Prostate gland (tissue), 2 donors: ENCODE measurements around the gene CACNA1D. TPM values are rescaled to one million over a fixed set of nuclear protein-coding genes. Genes with fewer than 3 reads are reported as not detected.

Source experiments
- DNase-seq: peaks from one replicate; pipeline ENCODE4 v3.0.0-alpha.2; 2019; ENCODE audit warnings: low spot score
- H3K27ac ChIP-seq, 2 donors: fragments of 200-600 bp; sonication (generic); 2 replicates each; pipeline ENCODE4 v1.5.1; 2017 to 2019
- H3K27me3 ChIP-seq: fragments of 200-600 bp; sonication (generic); replicated peaks from 2 replicates; pipeline ENCODE4 v1.5.1; 2019; ENCODE audit not compliant: insufficient read depth
- H3K36me3 ChIP-seq, 2 donors: fragments of 200-600 bp; sonication (generic); 1 replicate in 1 of 2; 2 replicates in 1 of 2; pipeline versions ENCODE4 v1.5.1 to v1.8.1; 2017 to 2019
- H3K4me1 ChIP-seq: fragments of 200-600 bp; sonication (generic); replicated peaks from 2 replicates; pipeline ENCODE4 v1.5.1; 2019
- H3K4me3 ChIP-seq, 2 donors: fragments of 200-600 bp; sonication (generic); 2 replicates each; pipeline ENCODE4 v1.5.1; 2017 to 2019
- H3K9me3 ChIP-seq: fragments of 200-600 bp; sonication (generic); 2 replicates; pipeline ENCODE4 v1.5.1; 2017
- POLR2A ChIP-seq: fragments of 450-650 bp; IDR thresholded peaks from one replicate; pipeline ENCODE4 v1.6.1; 2016; ENCODE audit warnings: antibody characterized with exemption, mild to moderate bottlenecking
- POLR2AphosphoS5 ChIP-seq: sonication (generic); formaldehyde crosslinking; IDR thresholded peaks from one replicate; pipeline ENCODE4 v1.6.1; 2017; ENCODE audit warnings: antibody characterized with exemption
- WGBS: methylation state at CpG from one replicate; pipeline ENCODE4 v1.1.5; 2018; 5-methylcytosine and 5-hydroxymethylcytosine counted together
- intact Hi-C: fragments of 100-400 bp; cut with DNase I; formaldehyde crosslinking; loops from one replicate; pipeline ENCODE4 v1.14.2; 2022
- total RNA-seq, 2 donors: library from RNA; depleted of rRNA; stranded (reverse); fragments of >200 nt; gene quantifications; one replicate each; pipeline ENCODE4 v1.1.0, GENCODE V29; 2016
- TF ChIP-seq, protein P1 (sequence below), 4 experiments: fragments of 200-600 bp in 2 of 4; fragments of 450-650 bp in 2 of 4; sonication (generic) in 2 of 4; IDR thresholded peaks; 1 replicate in 3 of 4; 2 replicates in 1 of 4; pipeline ENCODE4 v1.5.1; 2016 to 2019; ENCODE audit warnings: antibody characterized with exemption in 4 of 4, mild to moderate bottlenecking in 2 of 4, moderate library complexity in 2 of 4

The CACNA1D gene
- total RNA-seq, 2 donors from 2014 or later: 15.5 to 45.1 TPM

- no peak for TF ChIP-seq POLR2A
- no peak for TF ChIP-seq POLR2AphosphoS5
- TF ChIP-seq, protein P1, sequence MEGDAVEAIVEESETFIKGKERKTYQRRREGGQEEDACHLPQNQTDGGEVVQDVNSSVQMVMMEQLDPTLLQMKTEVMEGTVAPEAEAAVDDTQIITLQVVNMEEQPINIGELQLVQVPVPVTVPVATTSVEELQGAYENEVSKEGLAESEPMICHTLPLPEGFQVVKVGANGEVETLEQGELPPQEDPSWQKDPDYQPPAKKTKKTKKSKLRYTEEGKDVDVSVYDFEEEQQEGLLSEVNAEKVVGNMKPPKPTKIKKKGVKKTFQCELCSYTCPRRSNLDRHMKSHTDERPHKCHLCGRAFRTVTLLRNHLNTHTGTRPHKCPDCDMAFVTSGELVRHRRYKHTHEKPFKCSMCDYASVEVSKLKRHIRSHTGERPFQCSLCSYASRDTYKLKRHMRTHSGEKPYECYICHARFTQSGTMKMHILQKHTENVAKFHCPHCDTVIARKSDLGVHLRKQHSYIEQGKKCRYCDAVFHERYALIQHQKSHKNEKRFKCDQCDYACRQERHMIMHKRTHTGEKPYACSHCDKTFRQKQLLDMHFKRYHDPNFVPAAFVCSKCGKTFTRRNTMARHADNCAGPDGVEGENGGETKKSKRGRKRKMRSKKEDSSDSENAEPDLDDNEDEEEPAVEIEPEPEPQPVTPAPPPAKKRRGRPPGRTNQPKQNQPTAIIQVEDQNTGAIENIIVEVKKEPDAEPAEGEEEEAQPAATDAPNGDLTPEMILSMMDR (IDR thresholded peaks at IDR 0.05): no peak
- Histone ChIP-seq H3K4me1 (no peaks in the 10 kb centered on the region), H3K27ac (no peak overlapping the region), H3K4me3 (no peak overlapping the region), H3K36me3 (no peaks in the 10 kb centered on the region), H3K9me3 (no peaks in the 10 kb centered on the region), H3K27me3 (no peaks in the 10 kb centered on the region)
- intact Hi-C loops: no loop called here
- no peak for DNase-seq
These were observed 12.3 kb downstream of the CACNA1D start for GRCh38 chr3:53506763-53507145.

DNA sequence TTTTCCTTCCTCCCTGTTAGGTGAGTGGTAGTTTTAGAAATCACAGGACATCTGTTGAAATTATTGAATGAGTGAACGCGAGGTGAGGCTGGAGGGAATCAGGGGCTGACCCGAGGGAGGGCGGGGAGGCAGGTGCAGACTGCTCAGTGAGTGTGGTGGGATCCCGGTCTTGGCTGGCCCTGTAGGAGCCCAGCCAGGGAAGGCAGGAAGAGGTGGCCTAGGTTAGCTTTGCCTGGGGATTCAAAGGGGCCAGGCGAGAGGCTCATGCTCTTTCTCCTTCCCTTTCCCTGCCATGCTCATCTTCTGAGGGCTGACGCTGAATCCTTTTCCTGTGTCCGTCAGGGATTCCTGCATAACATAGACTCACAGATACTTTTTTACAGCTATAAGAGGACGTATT is 15.1 kb downstream of the CACNA1D start:
- H3K4me1 ChIP-seq: no peaks in the 10 kb centered on the region
- TF ChIP-seq, protein P1 (IDR thresholded peaks at IDR 0.05): no peak
- H3K27me3 ChIP-seq: no peaks in the 10 kb centered on the region
- H3K36me3 ChIP-seq: no peaks in the 10 kb centered on the region
- no peaks in the 10 kb centered on the region for H3K9me3 ChIP-seq
- DNase-seq: no peak
- intact Hi-C loops: no loop called here
- no peak overlapping the region for H3K27ac ChIP-seq
- 86% methylated on average over 9 of the region's 9 CpGs for WGBS
- no peak overlapping the region for H3K4me3 ChIP-seq

- H3K27ac ChIP-seq: no peak overlapping the region
- no peaks in the 10 kb centered on the region for H3K9me3 ChIP-seq
- H3K4me1 ChIP-seq: no peaks in the 10 kb centered on the region
- DNase-seq: no peak
- intact Hi-C loops: no loop called here
- H3K36me3 ChIP-seq: no peaks in the 10 kb centered on the region
- WGBS: 42% methylated on average over 3 of the region's 3 CpGs
- no peaks in the 10 kb centered on the region for H3K27me3 ChIP-seq
- TF ChIP-seq POLR2A (no peak), POLR2AphosphoS5 (no peak)
- TF ChIP-seq, protein P1 (IDR thresholded peaks at IDR 0.05): no peak
- no peak overlapping the region for H3K4me3 ChIP-seq
These were observed 16.1 kb downstream of the CACNA1D start for GRCh38 chr3:53510508-53510907.

GRCh38 chr3:53511246-53511645 is 16.8 kb downstream of the CACNA1D start:
- H3K27ac ChIP-seq: no peak overlapping the region
- TF ChIP-seq POLR2A (no peak), POLR2AphosphoS5 (no peak)
- TF ChIP-seq, protein P1 (IDR thresholded peaks at IDR 0.05): no peak
- no peaks in the 10 kb centered on the region for H3K9me3 ChIP-seq
- H3K4me3 ChIP-seq: no peak overlapping the region
- intact Hi-C loops: no loop called here
- no peaks in the 10 kb centered on the region for H3K36me3 ChIP-seq
- H3K27me3 ChIP-seq: no peaks in the 10 kb centered on the region
- DNase-seq: no peak
- H3K4me1 ChIP-seq: no peaks in the 10 kb centered on the region
- WGBS: 82% methylated on average over 13 of the region's 13 CpGs

GRCh38 chr3:53513556-53514190 is 19.3 kb downstream of the CACNA1D start:
- Histone ChIP-seq H3K4me1 (no peaks in the 10 kb centered on the region), H3K27me3 (no peaks in the 10 kb centered on the region), H3K9me3 (no peaks in the 10 kb centered on the region), H3K36me3 (no peaks in the 10 kb centered on the region), H3K4me3 (no peak overlapping the region), H3K27ac (no peak overlapping the region)
- TF ChIP-seq POLR2A (no peak), POLR2AphosphoS5 (no peak)
- TF ChIP-seq, protein P1 (IDR thresholded peaks at IDR 0.05): no peak
- no peak for DNase-seq
- intact Hi-C loops: no loop called here
- 94% methylated on average over 7 of the region's 7 CpGs for WGBS
